Activated CD8-positive, alpha-beta T cell treated with anti-CD3 and anti-CD28 coated beads for 36 hours (primary cell): ENCODE data around the gene PIP5KL1. TPM values are rescaled to one million over a fixed set of nuclear protein-coding genes. Genes with fewer than 3 reads are reported as not detected.

Experiments used
- ATAC-seq: fragments of 200-7000 bp; cut with Tn5 transposase; one replicate; pipeline ENCODE4 v1.10.0; 2021; ENCODE audit warnings: mild to moderate bottlenecking, moderate library complexity
- CTCF ChIA-PET: fragments of 350-600 bp; sonication (Branson Sonifier 250); formaldehyde crosslinking; loops from one replicate; lab custom pipeline; 2021; ENCODE audit warnings: antibody characterized with exemption; lab: Charles Lee
- POLR2A ChIA-PET: fragments of 350-600 bp; sonication (Branson Sonifier 250); formaldehyde crosslinking; loops from one replicate; lab custom pipeline; 2021; ENCODE audit warnings: antibody characterized with exemption; lab: Charles Lee
- DNase-seq: peaks from one replicate; pipeline ENCODE4 v3.0.0-alpha.2; 2020
- H3K27ac Mint-ChIP-seq: one replicate; pipeline ENCODE4 v1.8.0; 2021; ENCODE audit warnings: mild to moderate bottlenecking, mixed read lengths
- H3K27me3 Mint-ChIP-seq: one replicate; pipeline ENCODE4 v1.8.0; 2021; ENCODE audit warnings: mixed read lengths
- H3K36me3 Mint-ChIP-seq: one replicate; pipeline ENCODE4 v1.8.0; 2021; ENCODE audit warnings: low read depth, mixed read lengths
- H3K4me1 Mint-ChIP-seq: one replicate; pipeline ENCODE4 v1.8.0; 2021; ENCODE audit warnings: low read depth, mixed read lengths
- H3K4me3 Mint-ChIP-seq: one replicate; pipeline ENCODE4 v1.8.0; 2021; ENCODE audit warnings: mild to moderate bottlenecking, moderate library complexity, mixed read lengths
- H3K9me3 Mint-ChIP-seq: one replicate; pipeline ENCODE4 v1.8.0; 2021; ENCODE audit warnings: mixed read lengths
- intact Hi-C: fragments of 100-400 bp; cut with micrococcal nuclease; formaldehyde crosslinking; loops from one replicate; pipeline ENCODE4 v1.10.0; 2022
- total RNA-seq, 2 experiments: library from RNA; stranded (reverse); gene quantifications; one replicate each; pipeline ENCODE4 v1.2.3, GENCODE V29; 2021
- TF ChIP-seq, protein P1 (sequence below): fragments of 200-600 bp; IDR thresholded peaks from one replicate; pipeline ENCODE4 v1.8.0; 2022; ENCODE audit warnings: antibody characterized with exemption, mild to moderate bottlenecking

The PIP5KL1 gene
- total RNA-seq, 2 experiments from 2014 or later, result 1.7 to 2.5 TPM

DNA sequence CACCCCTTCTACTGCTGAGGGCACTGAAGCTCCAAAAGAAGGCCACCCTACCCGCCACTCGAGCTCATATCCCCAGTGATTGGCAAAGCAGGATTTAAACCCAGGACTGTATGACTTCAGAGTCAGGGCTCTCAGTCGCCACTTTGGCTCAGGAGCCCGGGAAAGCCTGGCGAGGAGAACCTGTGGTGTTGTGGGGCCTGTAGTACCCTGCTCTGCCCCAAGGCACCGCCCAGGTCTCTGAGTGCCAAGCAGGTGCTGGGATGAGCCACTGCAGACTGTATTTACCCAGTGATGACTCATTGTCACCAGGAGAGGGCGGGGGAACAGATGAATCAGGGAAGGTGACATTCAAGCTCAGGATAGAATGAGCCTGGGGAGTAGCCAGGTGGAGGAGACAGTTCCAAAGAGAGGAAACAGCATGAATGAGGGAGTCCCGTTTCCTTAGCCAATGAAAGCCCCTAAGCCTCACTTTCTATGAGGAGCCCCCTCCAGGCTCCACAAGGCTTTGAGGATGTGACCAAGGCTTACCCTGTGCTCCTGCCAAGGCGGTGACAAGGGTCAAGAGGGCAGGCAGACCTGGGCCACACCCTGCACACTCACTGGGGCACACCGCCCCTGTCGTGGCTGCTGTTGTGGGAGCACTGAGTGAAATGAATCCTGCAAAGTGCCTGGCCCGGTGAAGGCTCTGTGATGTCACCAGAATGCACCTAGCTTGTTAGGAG lies 24.9 kb upstream of the PIP5KL1 start:
- intact Hi-C loops, result loop anchor here (5.0 kb wide), 1 partner anchor 72 kb away; no protein-coding TSS in a partner anchor

DNA sequence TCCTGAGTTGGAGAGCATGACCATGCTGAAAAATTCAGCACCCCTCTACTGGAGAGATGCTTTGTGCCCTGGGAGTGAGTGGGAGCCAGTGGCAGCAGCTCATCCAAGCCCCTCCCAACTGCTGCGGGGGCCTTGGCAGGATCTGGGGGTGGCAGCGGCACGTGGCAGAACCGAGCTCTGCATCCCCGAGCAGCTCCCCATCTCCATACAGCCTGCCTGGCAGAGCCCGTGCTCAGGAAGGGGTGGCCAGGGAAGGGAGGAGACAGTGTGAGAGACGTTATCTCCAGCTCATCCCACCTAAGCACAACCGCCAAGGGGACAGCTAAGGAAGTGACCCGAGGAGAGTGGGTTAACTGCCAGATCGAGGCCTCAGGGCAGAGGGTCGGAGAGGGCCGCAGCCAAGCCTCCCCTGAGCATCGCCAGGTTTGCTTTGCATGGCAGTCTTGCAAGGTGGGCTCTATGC lies 24.3 kb upstream of the PIP5KL1 start:
- DNase-seq (no peak), ATAC-seq (no peak)
- intact Hi-C loops, result loop anchor here (5.0 kb wide), 1 partner anchor 72 kb away; no protein-coding TSS in a partner anchor
- Mint-ChIP-seq H3K27ac (peak overlapping the region; percentile 88), H3K4me1 (peaks cover 80% of the 10 kb centered on the region), H3K36me3 (peaks cover 23% of the 10 kb centered on the region), H3K4me3 (peak overlapping the region; percentile 17), H3K9me3 (peaks cover 6% of the 10 kb centered on the region), H3K27me3 (no peaks in the 10 kb centered on the region)
- TF ChIP-seq, protein P1, sequence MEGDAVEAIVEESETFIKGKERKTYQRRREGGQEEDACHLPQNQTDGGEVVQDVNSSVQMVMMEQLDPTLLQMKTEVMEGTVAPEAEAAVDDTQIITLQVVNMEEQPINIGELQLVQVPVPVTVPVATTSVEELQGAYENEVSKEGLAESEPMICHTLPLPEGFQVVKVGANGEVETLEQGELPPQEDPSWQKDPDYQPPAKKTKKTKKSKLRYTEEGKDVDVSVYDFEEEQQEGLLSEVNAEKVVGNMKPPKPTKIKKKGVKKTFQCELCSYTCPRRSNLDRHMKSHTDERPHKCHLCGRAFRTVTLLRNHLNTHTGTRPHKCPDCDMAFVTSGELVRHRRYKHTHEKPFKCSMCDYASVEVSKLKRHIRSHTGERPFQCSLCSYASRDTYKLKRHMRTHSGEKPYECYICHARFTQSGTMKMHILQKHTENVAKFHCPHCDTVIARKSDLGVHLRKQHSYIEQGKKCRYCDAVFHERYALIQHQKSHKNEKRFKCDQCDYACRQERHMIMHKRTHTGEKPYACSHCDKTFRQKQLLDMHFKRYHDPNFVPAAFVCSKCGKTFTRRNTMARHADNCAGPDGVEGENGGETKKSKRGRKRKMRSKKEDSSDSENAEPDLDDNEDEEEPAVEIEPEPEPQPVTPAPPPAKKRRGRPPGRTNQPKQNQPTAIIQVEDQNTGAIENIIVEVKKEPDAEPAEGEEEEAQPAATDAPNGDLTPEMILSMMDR, result no peak
- ChIA-PET CTCF (interaction anchor here (1.9 to 30.0 kb wide), 5 partner anchors 11 to 73 kb away, joined by 6 to 631 read pairs (median 163); partner anchors contain the start of gene EEIG1), POLR2A (interaction anchor here (0.8 to 25.2 kb wide), 11 partner anchors 13 to 146 kb away, joined by 3 to 408 read pairs (median 6); partner anchors contain the start of gene EEIG1)

More for the DNA sequence above, 24.9 kb upstream of the PIP5KL1 start:
- Mint-ChIP-seq H3K27me3 (no peaks in the 10 kb centered on the region), H3K36me3 (peaks cover 23% of the 10 kb centered on the region), H3K9me3 (peaks cover 6% of the 10 kb centered on the region), H3K27ac (peak overlapping the region; percentile 88), H3K4me3 (peak overlapping the region; percentile 46), H3K4me1 (peaks cover 80% of the 10 kb centered on the region)
- peak; percentile 96 for DNase-seq
- TF ChIP-seq, protein P1, result peak; percentile 68
- ChIA-PET CTCF (interaction anchor here (0.6 to 30.0 kb wide), 7 partner anchors 9 to 88 kb away, joined by 3 to 631 read pairs (median 12); partner anchors contain the start of gene EEIG1), POLR2A (interaction anchor here (0.8 to 25.2 kb wide), 11 partner anchors 17 to 147 kb away, joined by 3 to 408 read pairs (median 6); partner anchors contain the start of gene EEIG1)
- peak; percentile 90 for ATAC-seq

DNA sequence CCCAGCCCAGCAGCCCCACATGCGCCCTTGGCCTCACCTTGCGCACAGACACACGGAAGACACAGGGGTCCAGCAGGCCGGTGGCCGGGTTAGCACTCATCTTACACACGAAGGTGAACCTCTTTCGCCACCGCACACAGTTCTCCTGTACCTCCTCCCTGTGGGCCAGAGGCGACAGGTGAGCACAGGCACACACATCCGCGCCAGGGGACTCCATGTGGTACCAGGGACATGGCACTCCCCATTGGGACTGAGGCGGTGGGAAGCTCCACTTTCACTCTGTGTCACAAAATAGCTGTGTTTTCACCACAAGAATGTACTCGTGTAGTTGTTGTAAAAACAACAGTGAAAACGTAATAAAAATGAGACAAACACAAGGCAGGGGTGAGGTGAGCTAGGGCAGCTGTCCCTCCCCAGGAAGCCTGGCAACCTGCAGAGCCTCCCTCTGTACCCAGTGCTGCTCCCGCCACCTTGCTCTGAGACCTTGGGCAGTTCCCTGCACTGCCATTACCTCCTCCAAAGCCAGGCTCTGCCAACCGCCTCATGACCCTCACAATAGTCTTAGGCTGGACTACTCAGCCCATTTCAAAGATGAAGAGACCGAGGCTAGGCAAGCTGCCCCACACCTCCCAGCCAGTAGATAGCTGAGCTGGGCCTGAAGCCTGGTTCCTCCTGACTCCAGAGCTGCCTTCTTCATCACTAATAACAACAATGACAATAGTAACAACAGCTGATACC lies 23.4 kb upstream of the PIP5KL1 start:
- peak overlapping the region; percentile 17 for H3K4me3 Mint-ChIP-seq
- CTCF ChIA-PET, result interaction anchor here (1.1 to 30.0 kb wide), 5 partner anchors 10 to 74 kb away, joined by 4 to 631 read pairs (median 163); partner anchors contain the start of gene EEIG1
- ATAC-seq (no peak), DNase-seq (peak; percentile 60)
- H3K4me1 Mint-ChIP-seq, result peaks cover 77% of the 10 kb centered on the region
- peaks cover 15% of the 10 kb centered on the region for H3K36me3 Mint-ChIP-seq
- no peaks in the 10 kb centered on the region for H3K27me3 Mint-ChIP-seq
- peak overlapping the region; percentile 88 for H3K27ac Mint-ChIP-seq
- intact Hi-C loops, result no loop called here
- H3K9me3 Mint-ChIP-seq, result peaks cover 3% of the 10 kb centered on the region
- TF ChIP-seq, protein P1, result no peak
- POLR2A ChIA-PET, result interaction anchor here (0.8 to 25.2 kb wide), 11 partner anchors 10 to 145 kb away, joined by 3 to 408 read pairs (median 6); partner anchors contain the start of gene EEIG1

DNA sequence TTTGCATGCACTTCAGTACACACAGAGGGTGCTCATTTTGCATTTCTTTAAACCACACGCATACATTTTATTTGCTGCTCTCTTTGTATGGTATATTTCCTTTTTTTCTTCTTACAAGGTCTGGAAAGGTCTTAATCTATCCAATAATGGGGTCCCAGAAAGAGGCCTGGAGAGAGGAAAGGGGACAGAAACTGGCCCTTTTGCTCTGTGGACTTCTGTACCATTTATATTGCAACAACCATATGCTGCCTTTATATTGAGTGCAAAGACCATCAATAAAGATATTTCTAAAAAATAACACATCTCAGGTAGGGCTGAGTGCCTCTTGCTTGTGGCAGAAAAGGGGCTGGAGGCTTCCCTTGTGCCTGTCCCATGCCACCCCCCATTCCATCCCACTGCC lies 22.6 kb upstream of the PIP5KL1 start:
- Mint-ChIP-seq H3K4me1 (peaks cover 75% of the 10 kb centered on the region), H3K4me3 (no peak overlapping the region), H3K9me3 (no peaks in the 10 kb centered on the region), H3K36me3 (peaks cover 14% of the 10 kb centered on the region), H3K27ac (peak overlapping the region; percentile 88), H3K27me3 (no peaks in the 10 kb centered on the region)
- CTCF ChIA-PET, result interaction anchor here (1.4 to 30.0 kb wide), 4 partner anchors 10 to 75 kb away, joined by 4 to 631 read pairs (median 172); partner anchors contain the start of gene EEIG1
- intact Hi-C loops, result no loop called here
- POLR2A ChIA-PET, result interaction anchor here (1.0 to 25.2 kb wide), 5 partner anchors 11 to 114 kb away, joined by 3 to 408 read pairs (median 11); partner anchors contain the start of genes EEIG1, NAIF1 and SLC25A25
- TF ChIP-seq, protein P1, result no peak
- DNase-seq, result no peak
- no peak for ATAC-seq
